GM21737 (cell line): Measurements from ENCODE around the gene TGFBR2.

ENCODE experiments used
- ATAC-seq: cut with Tn5 transposase; IDR thresholded peaks from one replicate; pipeline ENCODE4 v1.9.1; 2021; ENCODE audit warnings: mild to moderate bottlenecking, moderate library complexity; ENCODE audit not compliant: unreplicated experiment

TGFBR2 gene

GRCh38 chr3:30688776-30689641 is 82.6 kb downstream of the TGFBR2 start:
- ATAC-seq: no peak

GRCh38 chr3:30690199-30690598 is 83.8 kb downstream of the TGFBR2 start:
- no peak for ATAC-seq

GRCh38 chr3:30691249-30691880 is 85.0 kb downstream of the TGFBR2 start:
- ATAC-seq: no peak

- ATAC-seq: no peak
Measured at GRCh38 chr3:30691944-30692343, 85.5 kb downstream of the TGFBR2 start.

- ATAC-seq: no peak
Measured at GRCh38 chr3:30692498-30693130, 86.2 kb downstream of the TGFBR2 start.

GRCh38 chr3:30693470-30694120 is 87.2 kb downstream of the TGFBR2 start:
- ATAC-seq: peak; percentile 90

- no peak for ATAC-seq
Measured at GRCh38 chr3:30694148-30694547, 87.7 kb downstream of the TGFBR2 start.

GRCh38 chr3:30694668-30695067 is 88.3 kb downstream of the TGFBR2 start:
- ATAC-seq: no peak

GRCh38 chr3:30695302-30696061 is 89.1 kb downstream of the TGFBR2 start:
- no peak for ATAC-seq

GRCh38 chr3:30696403-30696819 is 90.0 kb downstream of the TGFBR2 start:
- ATAC-seq: no peak

GRCh38 chr3:30696896-30697295 is 90.5 kb downstream of the TGFBR2 start:
- ATAC-seq: no peak

- ATAC-seq: no peak
Measured at GRCh38 chr3:30698549-30698948, 92.1 kb downstream of the TGFBR2 start.

GRCh38 chr3:30699927-30700326 is 93.5 kb downstream of the TGFBR2 start:
- ATAC-seq: no peak

- ATAC-seq: no peak
Measured at GRCh38 chr3:30700702-30701321, 94.4 kb downstream of the TGFBR2 start.

GRCh38 chr3:30702038-30702827 is 95.8 kb downstream of the TGFBR2 start:
- ATAC-seq: no peak

GRCh38 chr3:30702828-30703397 is 96.5 kb downstream of the TGFBR2 start:
- ATAC-seq: no peak

GRCh38 chr3:30704931-30705890 is 98.8 kb downstream of the TGFBR2 start:
- ATAC-seq: no peak

- no peak for ATAC-seq
Measured at GRCh38 chr3:30707825-30708224, 101.4 kb downstream of the TGFBR2 start.
